NCI-H1105 (cell line): ENCODE measurements around the gene CCDC178.
"Not testable (repeated sequence)": the region's sequence is repeated elsewhere in the genome, so short reads cannot be mapped to it uniquely, and the experiment has no call there.

ENCODE experiments used
- DNase-seq: peaks from one replicate; lab custom pipeline; 2025; lab: John Stamatoyannopoulos, UW

CCDC178 gene

DNA sequence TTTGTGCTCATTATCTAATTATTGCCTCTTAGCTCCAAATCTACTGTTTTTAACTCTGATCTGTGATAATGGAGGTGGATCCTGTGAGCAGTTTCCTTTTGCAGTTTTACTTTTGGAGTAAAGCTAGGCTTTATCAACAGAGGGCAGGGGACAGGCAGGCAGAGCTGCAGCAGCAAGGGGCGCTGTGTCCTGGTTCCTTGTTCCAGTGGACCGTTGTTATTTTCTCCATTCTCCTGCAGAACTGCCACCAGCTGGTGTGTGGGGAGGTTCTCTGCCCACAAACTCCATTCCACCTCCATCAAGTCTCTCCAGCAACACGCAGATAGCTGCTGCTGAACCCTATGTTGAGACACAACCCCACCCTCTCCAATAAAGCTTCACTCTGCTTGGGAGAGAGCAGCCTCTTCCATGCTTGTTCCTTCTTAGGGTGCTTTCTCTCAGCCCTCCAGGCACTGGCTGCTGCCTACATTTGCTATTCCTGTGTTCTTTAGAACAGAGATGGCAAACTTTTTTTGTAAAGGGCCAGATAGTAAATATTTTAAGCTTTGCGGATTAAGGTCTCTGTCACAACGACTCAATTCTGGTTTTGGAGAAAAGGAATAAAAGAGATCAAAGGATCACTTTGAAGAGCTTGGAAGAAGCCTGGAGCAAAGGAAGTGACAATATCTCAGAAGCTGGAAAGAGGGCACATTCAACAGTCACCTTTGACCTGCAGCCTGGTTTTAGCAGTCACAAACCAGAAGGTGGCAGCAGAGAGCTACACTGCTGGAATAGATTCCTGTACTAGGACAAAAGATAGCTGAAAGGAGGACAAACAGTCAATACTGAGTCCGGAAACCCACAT is 208.8 kb downstream of the CCDC178 start:
- DNase-seq, result peak; percentile 81

DNA sequence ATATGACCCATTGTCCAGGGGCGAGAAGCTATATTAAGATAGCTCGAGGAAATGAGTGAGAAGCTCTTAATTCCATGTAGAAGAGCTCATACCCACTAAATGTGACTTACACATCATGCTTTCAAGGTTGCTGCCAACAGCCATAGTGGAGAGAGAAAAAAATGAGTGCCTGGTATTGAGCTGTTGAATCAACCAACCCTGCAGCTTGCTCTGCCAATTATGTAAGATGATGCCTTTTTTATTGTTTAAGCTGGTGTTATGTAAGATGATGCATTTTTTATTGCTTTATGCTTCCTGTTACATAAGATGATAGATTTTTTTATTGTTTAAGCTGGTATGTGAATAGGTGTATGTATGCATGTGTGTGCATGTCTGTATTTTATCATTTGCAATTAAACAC is 228.2 kb downstream of the CCDC178 start:
- peak; percentile 75 for DNase-seq

- DNase-seq, result peak; percentile 53
Observed at GRCh38 chr18:33210575-33211189, 229.8 kb downstream of the CCDC178 start.

DNA sequence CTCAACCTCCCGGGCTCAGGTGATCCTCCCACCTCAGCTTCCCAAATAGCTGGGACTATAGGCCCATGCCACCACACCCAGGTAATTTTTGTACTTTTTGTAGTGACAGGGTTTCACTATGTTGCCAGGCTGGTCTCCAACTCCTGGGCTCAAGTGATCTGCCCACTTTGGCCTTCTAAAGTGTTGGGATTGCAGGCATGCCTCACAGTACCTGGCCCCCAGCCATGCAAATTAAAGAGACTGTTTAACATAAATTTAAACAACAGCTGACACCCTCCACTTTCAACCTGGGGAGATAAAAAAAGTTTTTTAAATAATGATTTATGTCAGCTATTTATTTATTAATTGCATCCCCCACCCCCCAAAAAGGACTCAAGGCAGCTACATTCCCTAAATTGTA is 234.7 kb downstream of the CCDC178 start:
- DNase-seq, result no peak

- DNase-seq, result no peak
Observed at GRCh38 chr18:33201509-33201926, 239.0 kb downstream of the CCDC178 start.

GRCh38 chr18:33195795-33196194 is 244.7 kb downstream of the CCDC178 start:
- no peak for DNase-seq

DNA sequence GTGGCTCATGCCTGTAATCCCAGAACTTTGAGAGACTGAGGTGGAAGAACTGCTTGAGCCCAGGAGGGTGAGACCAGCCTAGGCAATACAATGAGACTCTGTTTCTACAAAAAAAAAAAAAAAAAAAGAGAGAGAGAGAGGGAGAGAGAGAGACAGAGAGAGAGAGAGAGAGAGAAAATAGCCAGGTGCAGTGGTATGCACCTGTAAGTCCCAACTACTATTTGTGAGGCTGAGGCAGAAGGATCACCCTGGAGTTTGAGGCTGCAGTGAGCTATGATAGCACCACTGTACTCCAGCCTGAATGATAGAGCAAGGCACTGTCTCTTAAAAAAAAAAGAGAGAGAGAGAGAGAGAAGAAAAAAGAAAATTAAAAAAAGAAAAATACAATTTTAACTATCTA is 245.7 kb downstream of the CCDC178 start:
- DNase-seq, result no peak

DNA sequence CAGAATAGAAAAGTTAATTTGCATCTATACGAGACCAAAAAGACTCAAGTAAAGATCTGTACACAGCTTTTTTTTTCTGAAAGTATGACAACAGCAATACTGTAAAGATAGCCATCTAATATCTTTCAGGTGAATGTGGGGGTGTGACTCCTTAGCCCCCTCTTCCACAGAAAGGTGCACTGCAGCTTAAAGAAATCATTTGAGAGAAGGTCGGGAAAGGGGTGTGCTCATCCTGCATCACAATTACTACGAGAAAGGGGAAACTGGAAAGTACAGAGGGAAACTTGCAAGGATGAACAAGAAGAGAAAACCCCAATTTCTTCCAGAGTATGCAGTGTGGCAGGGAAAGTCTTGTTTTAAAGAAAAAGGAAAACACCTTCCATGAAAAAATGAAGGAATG is 255.6 kb downstream of the CCDC178 start:
- no peak for DNase-seq

DNA sequence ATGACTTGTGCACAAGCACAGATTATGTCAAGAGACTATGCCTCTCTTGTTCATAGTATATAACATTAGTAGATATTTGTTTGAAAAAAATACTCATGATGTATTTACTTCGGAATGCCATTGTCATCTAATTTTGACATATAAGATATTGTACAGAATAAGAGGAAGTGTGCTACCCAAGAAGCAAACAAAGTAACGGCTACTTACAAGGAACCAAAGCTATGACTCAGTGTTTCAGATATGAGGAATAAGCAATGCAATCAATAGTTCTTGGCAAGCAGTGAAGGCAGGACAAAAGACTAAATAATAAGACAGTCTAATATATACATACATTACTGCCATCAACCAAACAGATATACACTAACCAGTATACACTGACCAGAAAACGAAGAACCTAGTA is 256.3 kb downstream of the CCDC178 start:
- DNase-seq, result no peak

- no peak for DNase-seq
Observed at GRCh38 chr18:33183136-33183535, 257.4 kb downstream of the CCDC178 start.

DNA sequence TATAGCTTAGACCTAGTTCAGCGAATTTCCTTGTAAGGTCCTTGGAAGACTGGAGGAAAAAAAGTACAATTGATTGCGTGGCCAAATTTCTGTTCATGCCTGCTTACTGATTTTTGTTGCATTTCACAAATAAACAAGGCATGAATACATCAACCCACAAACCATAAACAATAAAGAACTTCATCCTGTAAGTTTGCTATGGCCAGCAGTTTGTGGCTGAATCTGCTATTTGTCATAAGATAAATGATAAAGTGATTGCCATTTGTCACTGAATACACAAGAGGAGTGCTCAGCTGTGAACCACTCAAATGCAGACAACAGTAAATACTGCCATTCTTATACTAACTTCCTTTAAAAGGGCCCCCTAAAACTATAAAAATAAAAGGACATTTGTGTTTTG is 259.5 kb downstream of the CCDC178 start:
- no peak for DNase-seq

DNA sequence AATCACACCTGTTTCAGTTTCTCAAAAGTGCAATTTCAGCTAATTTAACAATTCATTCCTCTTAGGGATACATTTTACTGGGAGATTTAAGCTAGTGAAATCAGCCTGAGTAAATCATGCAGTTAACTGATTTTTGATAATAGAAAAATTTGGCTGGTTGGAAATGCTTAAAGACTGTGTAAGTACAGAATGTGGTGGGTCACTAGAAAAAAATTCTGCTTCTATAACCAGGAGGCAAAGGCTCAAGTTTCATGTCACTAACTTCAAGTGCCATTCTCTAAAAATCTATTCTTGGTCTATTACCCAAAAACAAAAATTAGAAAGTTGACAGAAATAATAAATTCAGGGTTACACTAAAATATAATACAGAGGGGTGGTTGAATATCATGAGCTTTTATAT is 271.3 kb downstream of the CCDC178 start:
- no peak for DNase-seq

- not testable (repeated sequence) for DNase-seq
Observed at GRCh38 chr18:33164121-33164520, 276.4 kb downstream of the CCDC178 start.

DNA sequence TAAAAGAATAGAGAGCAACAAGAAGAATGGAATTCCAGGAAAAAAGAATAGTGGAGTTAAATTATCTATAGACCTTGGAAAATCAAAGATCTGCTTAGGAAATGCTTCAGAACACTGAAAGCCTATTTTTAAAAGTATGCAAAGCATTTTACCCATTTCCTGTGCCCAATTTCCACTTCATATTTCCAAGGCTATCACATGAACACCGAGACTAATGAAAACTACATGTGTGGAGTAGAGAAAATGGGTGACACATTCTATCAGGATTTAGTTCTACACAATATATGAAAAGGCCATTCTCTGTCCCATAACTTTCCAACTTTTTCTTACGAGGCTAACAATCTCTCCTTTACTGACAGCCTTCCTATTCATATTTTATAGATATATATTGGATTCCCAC is 279.4 kb downstream of the CCDC178 start:
- DNase-seq, result no peak

- no peak for DNase-seq
Observed at GRCh38 chr18:33159151-33159550, 281.4 kb downstream of the CCDC178 start.

DNA sequence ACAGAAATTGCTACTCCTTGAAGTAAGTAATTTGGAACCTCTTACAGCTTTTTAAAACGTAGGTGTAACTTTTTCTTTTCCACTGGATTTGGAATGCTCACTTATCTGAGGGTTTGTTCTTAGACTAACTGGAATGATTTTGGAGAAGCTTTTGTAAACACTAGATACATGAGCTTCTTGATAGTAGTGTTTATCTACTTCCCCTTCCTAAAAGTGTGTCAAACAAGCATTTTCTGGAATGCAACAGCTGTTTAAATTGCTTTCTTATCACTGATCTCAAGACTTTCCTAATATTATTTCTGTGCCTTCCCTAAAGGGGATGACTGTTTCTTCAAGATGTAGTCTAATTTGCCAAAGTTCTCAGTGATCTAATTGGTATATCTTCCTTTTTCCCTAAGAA is 282.6 kb downstream of the CCDC178 start:
- DNase-seq, result no peak

- no peak for DNase-seq
Observed at GRCh38 chr18:33156906-33157470, 283.5 kb downstream of the CCDC178 start.

DNA sequence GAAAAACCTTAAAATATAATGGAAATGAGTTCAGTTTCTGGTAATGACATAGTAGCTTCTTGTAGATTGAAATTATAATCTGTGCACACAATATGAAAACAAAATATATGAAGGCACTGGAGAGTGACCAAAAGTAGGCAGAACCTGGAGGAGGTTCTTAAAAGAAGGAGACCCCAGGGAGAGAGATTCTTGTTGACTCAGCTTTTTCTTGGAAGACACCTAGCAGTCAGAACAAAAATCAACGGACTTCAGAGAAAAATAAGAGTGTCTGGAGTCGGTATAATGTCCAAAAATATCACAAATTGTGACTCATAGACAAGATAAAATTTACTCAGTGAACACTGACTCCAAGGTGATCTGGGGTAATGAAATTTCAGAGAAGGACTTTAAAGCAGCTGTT is 286.5 kb downstream of the CCDC178 start:
- DNase-seq, result no peak

DNA sequence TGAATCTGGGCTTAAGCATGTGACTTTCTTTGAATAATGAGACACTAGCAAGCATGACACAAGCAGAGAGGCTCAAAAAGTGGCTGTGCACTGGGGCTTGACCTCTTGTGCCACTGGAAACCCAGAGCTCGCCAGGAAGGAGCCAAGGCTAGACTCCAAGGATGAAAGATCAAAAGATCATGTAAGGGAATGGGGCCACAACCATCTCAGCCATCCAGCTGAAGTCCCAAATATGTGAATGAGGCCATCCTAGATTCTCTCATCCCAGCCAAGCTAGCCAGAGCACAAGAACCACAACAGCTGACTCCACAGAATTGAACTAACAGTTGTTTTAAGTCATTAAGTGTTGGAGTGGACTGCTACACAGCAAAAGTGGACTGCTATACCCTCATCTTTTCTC is 288.1 kb downstream of the CCDC178 start:
- no peak for DNase-seq

DNA sequence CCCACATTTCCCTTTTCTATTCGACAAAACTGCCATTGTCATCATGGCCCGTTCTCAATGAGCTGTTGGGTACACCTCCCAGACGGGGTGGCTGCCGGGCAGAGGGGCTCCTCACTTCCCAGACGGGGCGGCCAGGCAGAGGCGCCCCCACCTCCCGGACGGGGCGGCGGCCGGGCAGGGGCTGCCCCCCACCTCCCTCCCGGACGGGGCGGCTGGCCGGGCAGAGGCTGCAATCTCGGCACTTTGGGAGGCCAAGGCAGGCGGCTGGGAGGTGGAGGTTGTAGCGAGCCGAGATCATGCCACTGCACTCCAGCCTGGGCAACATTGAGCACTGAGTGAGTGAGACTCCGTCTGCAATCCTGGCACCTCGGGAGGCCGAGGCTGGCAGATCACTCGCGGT is 292.7 kb downstream of the CCDC178 start:
- not testable (repeated sequence) for DNase-seq

DNA sequence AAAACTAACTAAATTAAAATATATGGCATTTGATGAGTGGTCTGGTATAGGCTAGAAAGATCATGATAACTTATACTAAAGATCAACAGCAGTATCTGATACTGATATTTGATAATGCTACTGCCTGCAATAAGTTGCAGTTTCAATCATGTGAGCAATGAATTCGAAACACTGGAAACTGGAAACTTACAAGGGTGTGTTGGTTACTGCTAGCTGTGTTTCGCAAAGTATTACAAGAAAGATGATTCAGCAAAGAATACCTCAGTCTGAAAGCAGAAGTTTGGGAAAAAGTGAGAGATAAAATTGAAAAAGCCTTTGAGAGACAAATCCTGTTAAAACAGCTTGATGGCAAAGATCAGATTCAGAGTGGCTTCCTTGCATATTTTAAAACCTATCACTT is 294.5 kb downstream of the CCDC178 start:
- no peak for DNase-seq

- no peak for DNase-seq
Observed at GRCh38 chr18:33135951-33136660, 304.4 kb downstream of the CCDC178 start.

GRCh38 chr18:33132657-33133056 is 307.9 kb downstream of the CCDC178 start:
- DNase-seq, result no peak
